ENCODE measurements around the gene BFAR. TPM values are rescaled to one million over a fixed set of nuclear protein-coding genes. Genes with fewer than 3 reads are reported as not detected.
"Not testable (repeated sequence)": the region's sequence is repeated elsewhere in the genome, so short reads cannot be mapped to it uniquely, and the experiment has no call there.

BFAR gene
- total RNA-seq, 4 donors from 2014 or later: 56.4 to 104 (median 83.1) TPM

DNA sequence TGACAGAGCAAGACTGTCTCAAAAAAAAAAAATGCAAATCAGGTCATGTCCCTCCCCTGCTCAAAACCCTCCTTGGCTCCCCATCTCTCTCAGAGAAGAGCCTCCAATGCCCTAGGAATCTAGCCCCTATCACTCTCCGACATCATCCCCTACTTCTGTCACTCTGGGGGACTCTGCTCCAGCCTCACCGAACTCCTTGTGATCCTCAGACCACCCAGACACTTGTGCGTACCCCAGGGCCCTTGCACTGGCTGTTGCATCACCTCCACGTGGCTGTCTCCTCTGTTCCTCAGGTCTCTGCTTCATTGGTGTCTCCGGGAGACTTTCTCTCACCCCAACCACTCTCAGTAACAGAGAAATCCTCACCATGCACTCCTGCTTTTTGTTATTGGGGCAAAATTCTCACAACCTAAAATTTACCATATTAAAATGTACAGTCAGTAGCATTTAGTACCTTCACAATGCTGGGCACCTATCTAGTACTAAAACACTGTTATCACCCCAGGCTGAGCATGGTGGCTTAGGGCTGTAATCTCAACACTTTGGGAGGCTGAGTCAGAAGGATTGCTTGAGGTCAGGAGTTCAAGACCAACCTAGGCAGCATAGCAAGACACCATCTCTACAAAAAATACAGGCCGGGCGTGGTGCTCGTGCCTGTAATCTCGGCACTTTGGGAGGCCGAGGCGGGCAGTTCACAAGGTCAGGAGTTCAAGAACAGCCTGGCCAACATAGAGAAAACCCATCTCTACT lies 46.2 kb downstream of the BFAR start:
- TF ChIP-seq, protein P1, sequence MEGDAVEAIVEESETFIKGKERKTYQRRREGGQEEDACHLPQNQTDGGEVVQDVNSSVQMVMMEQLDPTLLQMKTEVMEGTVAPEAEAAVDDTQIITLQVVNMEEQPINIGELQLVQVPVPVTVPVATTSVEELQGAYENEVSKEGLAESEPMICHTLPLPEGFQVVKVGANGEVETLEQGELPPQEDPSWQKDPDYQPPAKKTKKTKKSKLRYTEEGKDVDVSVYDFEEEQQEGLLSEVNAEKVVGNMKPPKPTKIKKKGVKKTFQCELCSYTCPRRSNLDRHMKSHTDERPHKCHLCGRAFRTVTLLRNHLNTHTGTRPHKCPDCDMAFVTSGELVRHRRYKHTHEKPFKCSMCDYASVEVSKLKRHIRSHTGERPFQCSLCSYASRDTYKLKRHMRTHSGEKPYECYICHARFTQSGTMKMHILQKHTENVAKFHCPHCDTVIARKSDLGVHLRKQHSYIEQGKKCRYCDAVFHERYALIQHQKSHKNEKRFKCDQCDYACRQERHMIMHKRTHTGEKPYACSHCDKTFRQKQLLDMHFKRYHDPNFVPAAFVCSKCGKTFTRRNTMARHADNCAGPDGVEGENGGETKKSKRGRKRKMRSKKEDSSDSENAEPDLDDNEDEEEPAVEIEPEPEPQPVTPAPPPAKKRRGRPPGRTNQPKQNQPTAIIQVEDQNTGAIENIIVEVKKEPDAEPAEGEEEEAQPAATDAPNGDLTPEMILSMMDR (IDR thresholded peaks at IDR 0.05): no peak
- no peak for TF ChIP-seq POLR2A (IDR thresholded peaks at IDR 0.05)
- Histone ChIP-seq H3K4me3 (replicated peaks in 1 of 3) (no peak overlapping the region), H3K9me3 (no peaks in the 10 kb centered on the region), H3K27me3 (no peaks in the 10 kb centered on the region), H3K36me3 (no peaks in the 10 kb centered on the region), H3K4me1 (no peaks in the 10 kb centered on the region), H3K27ac (no peak overlapping the region)
- 75 to 93% methylated on average over 11 of the region's 11 CpGs for WGBS, 2 donors
- intact Hi-C loops (cut with DNase I): no loop called here
- DNase-seq: no peak

DNA sequence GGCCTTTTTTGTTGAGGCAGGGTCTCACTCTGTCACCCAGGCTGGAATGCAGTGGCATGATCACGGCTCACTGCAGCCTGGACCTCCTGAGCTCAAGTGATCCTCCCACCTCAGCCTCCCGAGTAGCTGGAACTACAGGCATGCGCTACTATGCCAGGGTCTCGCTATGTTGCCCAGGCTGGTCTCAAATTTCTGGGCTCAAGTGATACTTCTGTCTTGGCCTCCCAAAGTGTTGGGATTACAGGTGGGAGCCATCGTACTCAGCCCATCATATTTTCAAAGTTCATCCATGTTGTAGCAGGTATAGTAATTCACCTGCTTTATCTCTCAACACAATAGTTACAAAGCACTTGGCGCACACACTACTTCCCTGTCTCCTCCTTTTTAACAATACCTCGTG lies 47.6 kb downstream of the BFAR start:
- H3K36me3 ChIP-seq; DNase-seq; H3K4me3 ChIP-seq (replicated peaks in 1 of 3); H3K27me3 ChIP-seq; H3K9me3 ChIP-seq; H3K4me1 ChIP-seq; intact Hi-C loops (cut with DNase I); H3K27ac ChIP-seq: not testable (repeated sequence)
- 89% methylated on average over 4 to 7 of the region's 7 CpGs for WGBS, 2 donors

DNA sequence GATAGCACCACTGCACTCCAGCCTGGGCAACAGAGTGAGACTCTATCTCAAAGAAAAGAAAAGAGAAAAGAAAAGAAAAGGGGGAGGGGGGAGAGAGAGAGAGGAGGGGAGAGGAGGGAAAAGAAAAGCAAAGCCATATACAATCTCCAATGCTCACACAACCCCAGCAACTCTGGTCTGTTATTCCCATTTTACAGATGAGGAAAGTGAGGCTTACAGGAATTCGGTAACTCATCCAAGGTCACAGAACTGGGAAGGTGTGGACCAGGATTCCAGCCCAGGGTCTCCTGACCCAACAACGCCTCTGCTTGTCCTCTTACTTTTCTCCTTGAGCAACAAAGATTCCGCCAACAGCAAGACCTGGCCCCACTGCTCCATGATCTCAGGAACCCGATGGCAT lies 48.4 kb downstream of the BFAR start:
- intact Hi-C loops (cut with DNase I): no loop called here
- Histone ChIP-seq H3K27ac (no peak overlapping the region), H3K27me3 (no peaks in the 10 kb centered on the region), H3K9me3 (no peaks in the 10 kb centered on the region), H3K4me1 (peaks cover 0 to under 1% of the 10 kb centered on the region in 2 donors), H3K4me3 (replicated peaks in 1 of 3) (no peak overlapping the region), H3K36me3 (no peaks in the 10 kb centered on the region)
- no peak for DNase-seq
- TF ChIP-seq, protein P1 (IDR thresholded peaks at IDR 0.05): no peak
- no peak for TF ChIP-seq POLR2A (IDR thresholded peaks at IDR 0.05)
- whole genome bisulfite sequencing, 2 donors: 89 to 96% methylated on average over 4 of the region's 4 CpGs

DNA sequence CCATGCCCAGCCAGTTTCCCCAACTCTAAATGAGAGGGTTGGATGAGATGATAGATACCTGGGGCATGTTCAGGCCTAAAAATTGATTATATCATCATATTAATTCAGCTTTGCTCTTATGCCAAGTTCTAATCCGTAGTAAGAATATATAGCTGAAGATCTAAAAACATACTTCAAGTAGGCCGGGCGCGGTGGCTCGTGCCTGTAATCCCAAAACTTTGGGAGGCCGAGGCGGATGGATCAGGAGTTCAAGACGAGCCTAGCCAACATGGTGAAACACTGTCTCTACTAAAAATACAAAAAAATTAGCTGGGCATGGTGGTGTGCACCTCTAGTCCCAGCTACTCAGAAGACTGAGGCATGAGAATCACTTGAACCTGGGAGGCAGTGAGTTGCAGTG lies 49.4 kb downstream of the BFAR start:
- TF ChIP-seq POLR2A (IDR thresholded peaks at IDR 0.05): no peak
- TF ChIP-seq, protein P1 (IDR thresholded peaks at IDR 0.05): no peak
- intact Hi-C loops (cut with DNase I): no loop called here
- Histone ChIP-seq H3K9me3 (no peaks in the 10 kb centered on the region), H3K27ac (no peak overlapping the region), H3K36me3 (no peaks in the 10 kb centered on the region), H3K4me3 (replicated peaks in 1 of 3) (no peak overlapping the region), H3K27me3 (no peaks in the 10 kb centered on the region), H3K4me1 (peaks cover 0 to 8% of the 10 kb centered on the region in 2 donors)
- 97 to 98% methylated on average over 8 of the region's 8 CpGs for WGBS, 2 donors
- no peak for DNase-seq

DNA sequence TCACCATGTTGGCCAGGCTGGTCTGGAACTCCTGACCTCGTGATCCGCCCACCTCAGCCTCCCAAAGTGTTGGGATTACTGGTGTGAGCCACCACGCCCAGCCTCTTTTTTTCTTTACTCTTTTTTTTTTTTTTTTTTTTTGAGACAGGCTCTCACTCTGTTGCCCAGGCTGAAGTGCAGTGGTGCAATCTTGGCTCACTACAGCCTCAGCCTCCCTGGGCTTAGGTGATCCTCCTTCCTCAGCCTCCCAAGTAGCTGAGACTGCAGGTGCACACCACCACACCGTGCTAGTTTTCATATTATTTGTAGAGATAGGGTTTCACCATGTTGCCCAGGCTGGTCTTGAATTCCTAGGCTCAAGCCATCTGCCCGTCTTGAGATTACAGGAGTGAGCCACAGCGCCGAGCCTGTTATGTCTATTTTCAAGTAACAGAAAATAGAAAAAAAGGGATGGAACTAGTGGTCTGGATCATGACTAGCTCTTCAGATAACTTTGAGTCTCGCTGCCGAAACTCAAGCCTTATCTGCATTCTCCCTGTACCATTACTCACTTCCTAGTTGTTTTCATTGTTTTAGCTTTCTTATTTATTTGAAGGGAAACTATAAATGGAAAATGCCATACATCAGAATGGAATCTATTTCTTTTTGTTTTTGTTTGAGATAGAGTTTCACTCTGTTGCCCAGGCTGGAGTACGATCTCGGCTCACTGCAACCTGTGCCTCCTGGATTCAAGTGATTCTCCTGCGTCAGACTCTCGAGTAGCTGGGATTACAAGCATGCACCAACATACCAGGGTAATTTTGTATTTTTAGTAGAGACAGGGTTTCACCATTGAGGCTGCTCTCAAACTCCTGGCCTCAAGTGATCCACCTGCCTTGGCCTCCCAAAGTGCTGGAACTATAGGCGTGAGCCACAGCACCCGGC lies 53.4 kb downstream of the BFAR start:
- intact Hi-C loops (cut with DNase I); H3K27me3 ChIP-seq; H3K36me3 ChIP-seq; H3K4me1 ChIP-seq; H3K9me3 ChIP-seq; H3K4me3 ChIP-seq (replicated peaks in 1 of 3); H3K27ac ChIP-seq: not testable (repeated sequence)
- DNase-seq: peak; percentile 34 to 42
- 50 to 51% methylated on average over 15 of the region's 15 CpGs for WGBS, 2 donors

DNA sequence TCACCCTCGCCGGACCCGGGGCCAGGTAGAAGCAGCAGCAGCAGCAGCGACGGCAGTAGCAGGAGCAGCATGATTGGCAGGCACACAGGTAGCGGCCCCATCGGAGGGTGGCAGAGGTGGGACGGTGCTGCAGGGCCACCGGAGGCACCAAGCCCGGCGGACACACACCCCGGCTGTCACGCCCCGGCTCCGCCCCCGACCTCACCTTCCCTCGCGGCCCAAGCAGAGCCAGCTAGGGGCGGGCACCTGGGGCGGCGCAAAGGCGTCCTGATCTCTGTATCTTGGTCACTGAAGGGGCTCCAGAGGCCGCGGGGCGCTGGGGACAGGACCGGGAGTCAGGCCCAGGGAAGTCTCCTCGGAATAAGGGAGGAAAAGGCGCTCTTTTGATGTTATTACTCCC lies 61.4 kb downstream of the BFAR start, which contains the start of gene PLA2G10:
PLA2G10 (minus strand) TSS at position 180 of the 400 bp plus-strand sequence; CDS start at position 101, 79 bp downstream.
- H3K27me3 ChIP-seq; intact Hi-C loops (cut with DNase I); H3K4me3 ChIP-seq (replicated peaks in 1 of 3); H3K36me3 ChIP-seq; H3K4me1 ChIP-seq; H3K9me3 ChIP-seq; H3K27ac ChIP-seq; DNase-seq: not testable (repeated sequence)
- WGBS, 2 donors: no CpG with 5 or more reads among the region's 28 CpGs

DNA sequence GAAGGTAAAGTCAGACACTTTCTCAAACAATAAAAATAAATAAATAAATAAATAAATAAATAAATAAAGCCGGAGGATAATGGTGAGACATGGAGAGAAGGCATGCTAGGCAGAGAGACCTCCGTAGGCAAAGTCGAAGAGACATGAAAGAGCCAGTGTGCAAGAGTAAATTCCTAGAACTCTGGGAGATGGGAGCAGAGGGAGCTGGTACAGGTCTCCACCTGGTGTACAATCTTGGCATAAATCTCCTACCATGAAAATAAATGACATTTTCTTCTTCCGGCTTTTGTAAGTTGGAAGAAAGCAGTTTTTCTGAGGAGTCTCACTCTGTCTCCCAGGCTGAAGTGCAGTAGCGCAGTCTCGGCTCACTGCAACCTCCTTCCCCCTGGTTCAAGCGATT lies 69.1 kb downstream of the BFAR start:
- WGBS, 2 donors: 46 to 52% methylated on average over 3 of the region's 7 CpGs
- intact Hi-C loops (cut with DNase I); H3K9me3 ChIP-seq; H3K4me1 ChIP-seq; DNase-seq; H3K27ac ChIP-seq; H3K27me3 ChIP-seq; H3K4me3 ChIP-seq (replicated peaks in 1 of 3); H3K36me3 ChIP-seq: not testable (repeated sequence)

DNA sequence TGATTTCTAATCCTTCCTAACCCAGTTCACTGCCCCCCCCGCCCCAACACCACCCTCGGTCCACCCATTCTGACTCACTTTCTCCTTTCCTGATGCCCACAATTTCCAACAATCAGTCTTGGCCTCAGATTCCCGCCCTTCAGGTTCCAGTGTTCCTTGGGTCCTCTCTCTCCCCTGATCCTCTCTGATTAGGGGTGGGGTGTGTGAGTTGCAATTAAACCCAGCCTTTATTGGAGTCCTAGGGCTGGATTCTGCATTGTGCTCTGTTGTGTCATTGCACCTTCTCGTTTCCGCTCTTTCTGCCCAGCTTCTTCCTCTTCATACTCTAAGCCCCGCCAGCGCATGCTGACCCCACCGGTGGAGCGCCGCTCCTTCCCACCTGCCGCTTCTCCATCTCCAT lies 69.9 kb downstream of the BFAR start:
- DNase-seq; H3K27me3 ChIP-seq; intact Hi-C loops (cut with DNase I); H3K4me3 ChIP-seq (replicated peaks in 1 of 3); H3K27ac ChIP-seq; H3K36me3 ChIP-seq; H3K4me1 ChIP-seq; H3K9me3 ChIP-seq: not testable (repeated sequence)
- no CpG with 5 or more reads among the region's 11 CpGs for WGBS, 2 donors

DNA sequence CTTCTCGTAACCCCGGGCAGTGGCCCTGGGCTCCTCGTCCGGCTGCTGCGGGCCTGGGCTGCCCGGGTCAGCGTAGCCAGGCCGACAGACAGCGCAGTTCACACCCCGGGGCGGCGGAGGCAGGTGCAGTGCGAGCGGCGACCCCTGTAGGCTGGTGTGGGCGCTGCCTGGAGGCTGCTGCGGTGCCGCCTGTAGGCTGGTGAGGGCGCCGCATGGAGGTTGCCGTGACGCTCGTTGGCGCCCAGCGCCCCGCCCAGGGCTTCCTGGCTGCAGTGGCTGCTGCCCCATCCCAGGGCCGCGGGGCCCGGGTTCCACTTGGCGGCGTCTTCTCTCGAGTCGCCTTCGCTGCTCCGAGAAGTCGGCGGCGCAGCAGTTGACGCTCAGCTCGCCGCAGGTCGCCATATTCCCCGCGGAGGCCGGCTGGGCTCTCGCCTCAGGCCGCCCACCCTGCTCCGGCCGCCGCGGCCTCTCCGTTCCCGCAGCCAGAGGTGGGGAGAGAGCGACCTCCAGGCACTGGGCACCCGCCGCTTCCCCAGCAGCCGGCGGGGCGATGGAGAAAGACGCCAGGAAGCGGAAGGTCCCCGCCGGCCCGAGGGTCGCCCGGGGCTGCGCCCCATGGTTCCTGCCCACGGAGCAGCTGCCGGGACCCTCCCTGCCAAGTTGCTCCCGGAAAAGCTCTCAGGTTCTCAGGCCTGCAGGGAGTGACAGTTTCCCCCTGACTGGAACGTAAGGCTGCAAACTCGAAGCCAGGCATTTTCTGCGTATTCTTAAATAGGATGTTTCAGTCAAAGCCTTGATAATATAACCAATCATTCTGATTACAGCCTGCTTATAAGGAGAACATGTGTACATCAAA lies 70.6 kb downstream of the BFAR start, which contains the start of gene NPIPA3:
NPIPA3 (plus strand) TSS at position 256 of the 856 bp plus-strand sequence. CDS start 5,533 bp downstream, outside the sequence.
- DNase-seq; H3K27ac ChIP-seq; intact Hi-C loops (cut with DNase I); H3K9me3 ChIP-seq; H3K4me1 ChIP-seq; H3K36me3 ChIP-seq; H3K27me3 ChIP-seq; H3K4me3 ChIP-seq (replicated peaks in 1 of 3): not testable (repeated sequence)
- WGBS, 2 donors: no CpG with 5 or more reads among the region's 73 CpGs

All from thyroid gland (tissue), 4 donors.